CD1c-positive myeloid dendritic cell (primary cell): ENCODE data around the gene ATP2C2.
A peak's percentile ranks its signal among the peaks of the same experiment; 100 is the strongest.
"Not testable (repeated sequence)": the region's sequence is repeated elsewhere in the genome, so short reads cannot be mapped to it uniquely, and the experiment has no call there.

ENCODE experiments used
- DNase-seq: peaks from one replicate; pipeline ENCODE4 v3.0.0-alpha.2; 2016; ENCODE audit errors: extremely low spot score

ATP2C2 gene

GRCh38 chr16:84368308-84368996 lies at the start of gene ATP2C2:
Gene ATP2C2 (plus strand): TSS chr16:84368538. CDS start chr16:84368616, 78 bp downstream.
- DNase-seq = no peak

GRCh38 chr16:84319146-84319760 lies 49.1 kb upstream of the ATP2C2 start:
- no peak for DNase-seq

- no peak for DNase-seq
Measured at GRCh38 chr16:84320511-84320910, 47.8 kb upstream of the ATP2C2 start.

- DNase-seq = no peak
Measured at GRCh38 chr16:84321932-84322331, 46.4 kb upstream of the ATP2C2 start.

- DNase-seq = no peak
Measured at GRCh38 chr16:84322749-84323148, 45.6 kb upstream of the ATP2C2 start.

GRCh38 chr16:84323606-84324005 lies 44.7 kb upstream of the ATP2C2 start:
- DNase-seq = peak; percentile 33

- DNase-seq = peak; percentile 13
Measured at GRCh38 chr16:84324434-84325262, 43.7 kb upstream of the ATP2C2 start.

- no peak for DNase-seq
Measured at GRCh38 chr16:84326545-84326944, 41.8 kb upstream of the ATP2C2 start.

GRCh38 chr16:84327926-84328505 lies 40.3 kb upstream of the ATP2C2 start:
- no peak for DNase-seq

- DNase-seq = no peak
Measured at GRCh38 chr16:84329016-84329415, 39.3 kb upstream of the ATP2C2 start.

GRCh38 chr16:84329843-84330684 lies 38.3 kb upstream of the ATP2C2 start:
- DNase-seq = no peak

- no peak for DNase-seq
Measured at GRCh38 chr16:84330685-84331050, 37.7 kb upstream of the ATP2C2 start.

GRCh38 chr16:84331998-84332780 lies 36.1 kb upstream of the ATP2C2 start:
- DNase-seq = no peak

GRCh38 chr16:84332975-84333684 lies 35.2 kb upstream of the ATP2C2 start:
- DNase-seq = no peak

GRCh38 chr16:84334058-84334457 lies 34.3 kb upstream of the ATP2C2 start:
- no peak for DNase-seq

GRCh38 chr16:84334482-84334881 lies 33.9 kb upstream of the ATP2C2 start:
- no peak for DNase-seq

- DNase-seq = not testable (repeated sequence)
Measured at GRCh38 chr16:84337236-84337635, 31.1 kb upstream of the ATP2C2 start.

- no peak for DNase-seq
Measured at GRCh38 chr16:84339311-84339710, 29.0 kb upstream of the ATP2C2 start.

- DNase-seq = no peak
Measured at GRCh38 chr16:84339766-84340165, 28.6 kb upstream of the ATP2C2 start.
